NB4 (cell line): ENCODE results near the gene GJD2.

Experiments used
- MYC ChIP-seq: IDR thresholded peaks from 2 replicates; pipeline ENCODE4 v1.6.1; 2011; ENCODE audit warnings: low read depth, low read length
- POLR2A ChIP-seq: IDR thresholded peaks from 2 replicates; pipeline ENCODE4 v1.6.1; 2011; ENCODE audit warnings: mild to moderate bottlenecking; ENCODE audit not compliant: insufficient read length; ENCODE audit errors: extremely low read depth
- TF ChIP-seq, protein P1 (sequence below): IDR thresholded peaks from one replicate; pipeline ENCODE4 v1.5.1; 2012; ENCODE audit warnings: low read depth, low read length
- TF ChIP-seq, protein P2 (sequence below): IDR thresholded peaks from 2 replicates; pipeline ENCODE4 v1.6.1; 2011; ENCODE audit warnings: low read depth, low read length

DNA sequence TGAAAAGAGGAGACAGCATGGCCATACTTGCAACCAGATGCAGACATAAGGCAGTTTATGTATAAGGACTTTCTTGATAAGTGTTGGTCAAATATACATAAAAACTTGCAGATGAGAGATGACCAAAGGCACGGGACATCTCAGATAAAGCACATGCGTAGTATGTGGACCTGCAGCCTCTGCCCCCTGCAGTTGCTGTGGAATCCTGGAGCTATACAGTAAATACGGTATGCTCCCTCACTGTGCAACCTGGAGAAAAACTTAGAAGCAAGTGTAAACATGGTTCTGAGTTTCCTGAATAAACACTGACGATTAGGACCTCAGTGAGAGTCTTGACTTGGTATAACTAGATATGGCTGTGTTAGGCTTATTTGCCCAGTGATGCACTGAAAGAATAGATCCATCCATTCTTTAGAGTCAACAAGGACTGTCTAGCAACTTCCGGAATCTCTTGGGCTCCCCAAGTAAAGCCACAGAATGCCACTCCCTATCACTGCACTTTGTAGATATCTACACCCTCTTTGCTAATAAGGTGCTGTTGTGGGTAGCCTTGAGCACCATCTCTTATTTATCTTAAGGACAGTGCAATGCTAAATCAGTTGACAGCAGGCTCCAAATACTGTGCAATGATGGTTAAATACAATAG is 40.2 kb downstream of the GJD2 start:
- TF ChIP-seq, protein P1, sequence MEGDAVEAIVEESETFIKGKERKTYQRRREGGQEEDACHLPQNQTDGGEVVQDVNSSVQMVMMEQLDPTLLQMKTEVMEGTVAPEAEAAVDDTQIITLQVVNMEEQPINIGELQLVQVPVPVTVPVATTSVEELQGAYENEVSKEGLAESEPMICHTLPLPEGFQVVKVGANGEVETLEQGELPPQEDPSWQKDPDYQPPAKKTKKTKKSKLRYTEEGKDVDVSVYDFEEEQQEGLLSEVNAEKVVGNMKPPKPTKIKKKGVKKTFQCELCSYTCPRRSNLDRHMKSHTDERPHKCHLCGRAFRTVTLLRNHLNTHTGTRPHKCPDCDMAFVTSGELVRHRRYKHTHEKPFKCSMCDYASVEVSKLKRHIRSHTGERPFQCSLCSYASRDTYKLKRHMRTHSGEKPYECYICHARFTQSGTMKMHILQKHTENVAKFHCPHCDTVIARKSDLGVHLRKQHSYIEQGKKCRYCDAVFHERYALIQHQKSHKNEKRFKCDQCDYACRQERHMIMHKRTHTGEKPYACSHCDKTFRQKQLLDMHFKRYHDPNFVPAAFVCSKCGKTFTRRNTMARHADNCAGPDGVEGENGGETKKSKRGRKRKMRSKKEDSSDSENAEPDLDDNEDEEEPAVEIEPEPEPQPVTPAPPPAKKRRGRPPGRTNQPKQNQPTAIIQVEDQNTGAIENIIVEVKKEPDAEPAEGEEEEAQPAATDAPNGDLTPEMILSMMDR, result no peak
- TF ChIP-seq POLR2A (no peak), MYC (no peak)
- TF ChIP-seq, protein P2, sequence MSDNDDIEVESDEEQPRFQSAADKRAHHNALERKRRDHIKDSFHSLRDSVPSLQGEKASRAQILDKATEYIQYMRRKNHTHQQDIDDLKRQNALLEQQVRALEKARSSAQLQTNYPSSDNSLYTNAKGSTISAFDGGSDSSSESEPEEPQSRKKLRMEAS, result no peak
